Cardiac muscle cell (in vitro differentiated cells and primary cell): Measurements from ENCODE around the gene PARN. TPM values are rescaled to one million over a fixed set of nuclear protein-coding genes. Genes with fewer than 3 reads are reported as not detected.

Source experiments
- DNase-seq, 2 donors: peaks; one replicate each; pipeline versions ENCODE4 v3.0.0 to v3.0.0-alpha.2; 2010 to 2017; ENCODE audit warnings: low read depth in 1 of 2, low spot score in 1 of 2
- H3K27ac ChIP-seq: fragments of 200-600 bp; sonication (generic); 2 replicates; pipeline ENCODE4 v1.5.1; 2016
- H3K27me3 ChIP-seq: fragments of 200-600 bp; sonication (generic); 2 replicates; pipeline ENCODE4 v1.6.0; 2016; ENCODE audit warnings: control low read depth
- H3K36me3 ChIP-seq: fragments of 200-600 bp; sonication (generic); 2 replicates; pipeline ENCODE4 v1.5.1; 2016; ENCODE audit warnings: control low read depth
- H3K4me1 ChIP-seq: fragments of 200-600 bp; sonication (generic); 2 replicates; pipeline ENCODE4 v1.8.1; 2017; ENCODE audit warnings: low read depth, mild to moderate bottlenecking, mixed run types
- H3K4me3 ChIP-seq: fragments of 200-600 bp; sonication (generic); 2 replicates; pipeline ENCODE4 v1.5.1; 2016; ENCODE audit warnings: mild to moderate bottlenecking
- H3K9me3 ChIP-seq: fragments of 200-600 bp; sonication (generic); 2 replicates; pipeline ENCODE4 v1.5.1; 2017; ENCODE audit warnings: low read depth, mild to moderate bottlenecking, control low read depth
- polyA plus RNA-seq: library from polyadenylated mRNA; unstranded; fragments of >200 nt; fragmentation: Nextera tagmentation; extraction: Ambion mirVana; gene quantifications from 2 replicates; pipeline ENCODE4 v1.2.1, GENCODE V29; 2016
- total RNA-seq: library from RNA; depleted of rRNA; stranded (reverse); fragments of >200 nt; gene quantifications from 2 replicates; pipeline ENCODE4 v1.2.3, GENCODE V29; 2016
- TF ChIP-seq, protein P1 (sequence below): IDR thresholded peaks from 2 replicates; pipeline ENCODE4 v1.5.1; 2012; ENCODE audit warnings: low read depth, mild to moderate bottlenecking, low read length

The PARN gene
- total and polyA plus RNA-seq, 2 experiments from 2014 or later, result 22.4 to 36.3 TPM

DNA sequence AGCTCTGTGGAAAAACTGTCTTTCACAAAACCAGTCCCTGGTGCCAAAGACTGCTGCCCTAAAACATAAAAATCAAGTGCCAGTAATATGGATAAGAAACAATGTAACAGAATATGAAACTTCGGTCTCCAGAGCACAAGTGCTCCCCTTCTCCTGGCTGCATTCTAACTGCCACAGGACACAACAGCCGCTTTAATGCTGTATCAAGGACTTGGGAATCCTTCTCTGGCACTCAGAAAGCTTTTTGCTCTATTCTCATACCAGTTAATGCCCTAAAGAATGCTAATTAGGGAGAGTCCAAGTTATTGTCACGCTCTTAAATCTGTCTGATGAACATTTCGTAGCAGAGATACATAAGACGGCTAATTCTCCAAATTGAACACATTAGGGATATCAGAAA, 90.9 kb downstream of the PARN start:
- TF ChIP-seq, protein P1, sequence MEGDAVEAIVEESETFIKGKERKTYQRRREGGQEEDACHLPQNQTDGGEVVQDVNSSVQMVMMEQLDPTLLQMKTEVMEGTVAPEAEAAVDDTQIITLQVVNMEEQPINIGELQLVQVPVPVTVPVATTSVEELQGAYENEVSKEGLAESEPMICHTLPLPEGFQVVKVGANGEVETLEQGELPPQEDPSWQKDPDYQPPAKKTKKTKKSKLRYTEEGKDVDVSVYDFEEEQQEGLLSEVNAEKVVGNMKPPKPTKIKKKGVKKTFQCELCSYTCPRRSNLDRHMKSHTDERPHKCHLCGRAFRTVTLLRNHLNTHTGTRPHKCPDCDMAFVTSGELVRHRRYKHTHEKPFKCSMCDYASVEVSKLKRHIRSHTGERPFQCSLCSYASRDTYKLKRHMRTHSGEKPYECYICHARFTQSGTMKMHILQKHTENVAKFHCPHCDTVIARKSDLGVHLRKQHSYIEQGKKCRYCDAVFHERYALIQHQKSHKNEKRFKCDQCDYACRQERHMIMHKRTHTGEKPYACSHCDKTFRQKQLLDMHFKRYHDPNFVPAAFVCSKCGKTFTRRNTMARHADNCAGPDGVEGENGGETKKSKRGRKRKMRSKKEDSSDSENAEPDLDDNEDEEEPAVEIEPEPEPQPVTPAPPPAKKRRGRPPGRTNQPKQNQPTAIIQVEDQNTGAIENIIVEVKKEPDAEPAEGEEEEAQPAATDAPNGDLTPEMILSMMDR, result no peak
- H3K27ac ChIP-seq, result no peak overlapping the region

DNA sequence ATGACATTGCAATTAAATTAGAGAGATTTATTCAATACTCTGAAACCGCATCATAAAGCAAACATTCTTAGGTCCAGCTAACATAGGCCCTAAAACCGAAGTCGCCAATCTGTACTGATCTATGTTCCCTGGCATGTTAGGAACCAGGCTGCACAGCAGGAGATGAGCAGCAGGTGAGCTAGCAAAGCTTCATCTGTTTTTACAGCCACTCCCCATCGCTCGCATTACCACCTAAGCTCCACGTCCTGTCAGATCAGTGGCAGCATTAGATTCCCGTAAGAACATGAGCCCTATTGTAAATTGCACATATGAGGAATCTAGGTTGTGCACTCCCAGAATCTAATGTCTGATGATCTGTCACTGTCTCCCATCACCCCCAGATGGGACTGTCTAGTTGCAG, 91.5 kb downstream of the PARN start:
- no peaks in the 10 kb centered on the region for H3K27me3 ChIP-seq
- no peak for DNase-seq
- no peak overlapping the region for H3K27ac ChIP-seq
- no peak overlapping the region for H3K4me3 ChIP-seq
- no peaks in the 10 kb centered on the region for H3K4me1 ChIP-seq
- no peaks in the 10 kb centered on the region for H3K36me3 ChIP-seq
- H3K9me3 ChIP-seq, result no peaks in the 10 kb centered on the region
- TF ChIP-seq, protein P1, result no peak

More for the DNA sequence above, 90.9 kb downstream of the PARN start:
- Histone ChIP-seq H3K27me3 (no peaks in the 10 kb centered on the region), H3K9me3 (no peaks in the 10 kb centered on the region), H3K4me3 (no peak overlapping the region), H3K4me1 (no peaks in the 10 kb centered on the region), H3K36me3 (no peaks in the 10 kb centered on the region)
- no peak for DNase-seq

DNA sequence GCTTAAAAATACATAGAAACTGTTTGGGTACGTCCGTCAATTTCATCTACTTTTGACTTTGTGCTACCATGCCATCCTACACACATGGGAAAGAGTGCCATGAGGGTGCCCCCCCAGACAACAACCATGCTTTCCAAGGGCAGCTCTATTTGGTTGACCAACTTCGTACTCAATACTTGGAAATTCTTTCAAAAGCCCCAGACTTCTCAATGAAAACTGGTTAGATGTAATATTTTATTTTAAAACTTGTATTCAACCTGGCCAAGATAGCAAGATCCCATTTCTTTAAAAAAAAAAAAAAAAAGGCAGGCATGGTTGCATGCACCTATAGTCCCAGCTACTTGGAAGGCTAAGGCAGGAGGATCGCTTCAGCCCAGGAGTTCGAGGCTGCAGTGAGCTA, 98.4 kb downstream of the PARN start:
- H3K4me1 ChIP-seq, result peaks cover 4% of the 10 kb centered on the region
- DNase-seq, result no peak
- H3K27ac ChIP-seq, result no peak overlapping the region
- TF ChIP-seq, protein P1, result no peak
- H3K36me3 ChIP-seq, result no peaks in the 10 kb centered on the region
- H3K27me3 ChIP-seq, result no peaks in the 10 kb centered on the region
- no peak overlapping the region for H3K4me3 ChIP-seq
- no peaks in the 10 kb centered on the region for H3K9me3 ChIP-seq

DNA sequence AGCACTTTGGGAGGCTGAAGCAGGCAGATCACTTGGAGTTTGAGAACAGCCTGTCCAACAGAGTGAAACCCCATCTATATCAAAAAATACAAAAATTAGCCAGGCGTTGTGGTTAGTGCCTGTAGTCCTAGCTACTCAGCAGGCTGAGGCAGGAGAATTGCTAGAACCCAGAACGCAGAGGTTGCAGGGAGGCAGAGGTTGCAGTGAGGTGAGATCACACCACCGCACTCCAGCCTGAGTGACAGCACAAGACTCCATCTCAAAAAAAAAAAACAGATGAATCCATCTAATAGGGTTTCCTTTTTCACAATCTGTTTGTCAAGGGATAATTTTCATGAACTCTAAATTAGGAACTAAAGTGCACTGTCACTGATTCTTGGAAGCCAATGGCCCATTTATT, 99.0 kb downstream of the PARN start:
- Histone ChIP-seq H3K36me3 (no peaks in the 10 kb centered on the region), H3K4me1 (peaks cover 4% of the 10 kb centered on the region), H3K9me3 (no peaks in the 10 kb centered on the region), H3K27ac (no peak overlapping the region), H3K27me3 (no peaks in the 10 kb centered on the region), H3K4me3 (no peak overlapping the region)
- no peak for DNase-seq
- TF ChIP-seq, protein P1, result no peak

DNA sequence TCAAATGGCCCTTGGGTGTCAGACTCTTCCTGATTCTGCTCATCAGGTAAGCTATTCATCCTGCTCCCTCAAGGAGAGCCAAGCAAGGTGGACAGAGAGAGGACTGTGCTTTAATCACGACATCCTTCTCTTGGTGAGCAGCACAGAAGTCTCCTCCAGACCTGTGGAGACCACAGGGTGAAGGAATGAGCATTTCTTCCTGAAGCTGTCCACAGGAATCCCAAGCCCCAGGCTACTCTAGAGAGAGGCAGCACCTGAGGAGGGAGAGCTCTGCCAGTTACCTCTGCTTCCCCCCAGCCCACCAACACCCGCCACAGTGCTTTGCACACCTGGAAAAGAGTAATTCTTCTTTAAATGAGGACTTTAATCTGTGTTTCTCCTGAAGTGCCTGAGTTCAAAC, 100.0 kb downstream of the PARN start:
- no peaks in the 10 kb centered on the region for H3K36me3 ChIP-seq
- DNase-seq, result no peak
- H3K27ac ChIP-seq, result no peak overlapping the region
- TF ChIP-seq, protein P1, result no peak
- no peaks in the 10 kb centered on the region for H3K27me3 ChIP-seq
- H3K4me1 ChIP-seq, result peaks cover 5% of the 10 kb centered on the region
- H3K4me3 ChIP-seq, result no peak overlapping the region
- no peaks in the 10 kb centered on the region for H3K9me3 ChIP-seq
